AG09309 (cell line): ENCODE data around the gene SUPT20H.
"Not testable (repeated sequence)": the region's sequence is repeated elsewhere in the genome, so short reads cannot be mapped to it uniquely, and the experiment has no call there.

ENCODE experiments used
- DNase-seq: peaks from one replicate; pipeline ENCODE4 v3.0.0-alpha.2; 2010; ENCODE audit warnings: low read depth
- H3K4me3 ChIP-seq: 2 replicates; pipeline ENCODE4 v1.5.1; 2011; ENCODE audit warnings: mild to moderate bottlenecking, low read depth, low read length, moderate library complexity; ENCODE audit not compliant: control insufficient read depth
- TF ChIP-seq, protein P1 (sequence below): IDR thresholded peaks from 2 replicates; pipeline ENCODE4 v1.5.1; 2011; ENCODE audit warnings: mild to moderate bottlenecking, low read depth, low read length, inconsistent platforms; ENCODE audit not compliant: insufficient read depth, control insufficient read depth; ENCODE audit errors: missing control alignments

SUPT20H gene

DNA sequence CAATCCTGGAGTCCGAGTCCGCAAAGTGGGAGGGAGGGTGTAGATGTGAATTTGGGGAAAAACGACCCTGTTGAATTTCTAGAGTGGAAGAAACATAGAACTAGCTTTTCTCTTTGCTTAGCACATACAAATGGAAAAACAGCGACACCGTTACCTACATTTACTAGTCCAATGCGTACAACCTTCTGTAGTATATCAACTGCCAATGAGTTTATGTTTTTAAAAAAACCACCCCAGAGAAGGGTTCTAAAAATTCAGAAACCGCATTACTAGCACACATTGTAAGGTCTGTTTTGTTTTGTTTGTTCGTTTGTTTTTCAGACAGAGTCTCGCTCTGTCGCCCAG, 332 bp upstream of the SUPT20H start:
- TF ChIP-seq, protein P1, sequence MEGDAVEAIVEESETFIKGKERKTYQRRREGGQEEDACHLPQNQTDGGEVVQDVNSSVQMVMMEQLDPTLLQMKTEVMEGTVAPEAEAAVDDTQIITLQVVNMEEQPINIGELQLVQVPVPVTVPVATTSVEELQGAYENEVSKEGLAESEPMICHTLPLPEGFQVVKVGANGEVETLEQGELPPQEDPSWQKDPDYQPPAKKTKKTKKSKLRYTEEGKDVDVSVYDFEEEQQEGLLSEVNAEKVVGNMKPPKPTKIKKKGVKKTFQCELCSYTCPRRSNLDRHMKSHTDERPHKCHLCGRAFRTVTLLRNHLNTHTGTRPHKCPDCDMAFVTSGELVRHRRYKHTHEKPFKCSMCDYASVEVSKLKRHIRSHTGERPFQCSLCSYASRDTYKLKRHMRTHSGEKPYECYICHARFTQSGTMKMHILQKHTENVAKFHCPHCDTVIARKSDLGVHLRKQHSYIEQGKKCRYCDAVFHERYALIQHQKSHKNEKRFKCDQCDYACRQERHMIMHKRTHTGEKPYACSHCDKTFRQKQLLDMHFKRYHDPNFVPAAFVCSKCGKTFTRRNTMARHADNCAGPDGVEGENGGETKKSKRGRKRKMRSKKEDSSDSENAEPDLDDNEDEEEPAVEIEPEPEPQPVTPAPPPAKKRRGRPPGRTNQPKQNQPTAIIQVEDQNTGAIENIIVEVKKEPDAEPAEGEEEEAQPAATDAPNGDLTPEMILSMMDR: no peak
- peak overlapping the region; percentile 77 for H3K4me3 ChIP-seq
- no peak for DNase-seq

DNA sequence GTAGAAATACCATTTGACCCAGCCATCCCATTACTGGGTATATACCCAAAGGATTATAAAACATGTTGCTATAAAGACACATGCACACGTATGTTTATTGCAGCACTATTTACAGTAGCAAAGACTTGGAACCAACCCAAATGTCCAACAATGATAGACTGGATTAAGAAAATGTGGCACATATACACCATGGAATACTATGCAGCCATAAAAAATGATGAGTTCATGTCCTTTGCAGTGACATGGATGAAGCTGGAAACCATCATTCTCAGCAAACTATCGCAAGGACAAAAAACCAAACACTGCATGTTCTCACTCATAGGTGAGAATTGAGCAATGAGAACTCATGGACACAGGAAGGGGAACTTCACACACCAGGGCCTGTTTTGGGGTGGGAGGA, 3.3 kb downstream of the SUPT20H start:
- not testable (repeated sequence) for H3K4me3 ChIP-seq, DNase-seq

DNA sequence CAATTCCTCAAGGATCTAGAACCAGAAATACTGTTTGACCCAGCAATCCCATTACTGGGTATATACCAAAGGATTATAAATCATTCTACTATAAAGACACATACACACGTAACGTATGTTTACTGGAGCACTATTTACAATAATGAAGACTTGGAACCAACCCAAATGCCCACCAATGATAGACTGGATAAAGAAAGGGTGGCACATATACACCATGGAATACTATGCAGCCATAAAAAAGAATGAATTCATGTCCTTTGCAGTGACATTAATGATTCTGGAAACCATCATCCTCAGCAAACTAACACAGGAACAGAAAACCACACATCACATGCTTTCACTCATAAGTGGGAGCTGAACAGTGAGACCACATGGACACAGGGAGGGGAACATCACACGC, 6.4 kb downstream of the SUPT20H start:
- not testable (repeated sequence) for H3K4me3 ChIP-seq, DNase-seq

DNA sequence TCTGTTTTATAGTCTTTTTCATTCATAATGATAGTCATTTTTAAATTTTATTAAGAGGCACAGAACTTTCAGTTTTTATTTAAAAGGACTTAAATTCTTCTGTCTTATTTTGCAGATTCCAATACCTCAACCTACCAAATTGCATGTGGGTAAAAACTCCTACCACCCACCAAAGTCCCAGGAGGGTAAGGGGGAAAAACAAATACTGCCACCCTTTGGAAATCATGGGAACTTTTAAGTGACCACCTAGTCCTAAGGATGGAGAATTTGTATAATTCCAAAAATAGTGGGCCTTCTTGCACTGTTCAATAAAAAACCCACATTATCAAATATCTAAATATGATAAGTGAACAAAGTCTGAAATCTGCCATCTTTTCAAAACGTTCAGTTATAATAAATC, 9.7 kb downstream of the SUPT20H start:
- no peak for DNase-seq
- TF ChIP-seq, protein P1: no peak
- no peak overlapping the region for H3K4me3 ChIP-seq

DNA sequence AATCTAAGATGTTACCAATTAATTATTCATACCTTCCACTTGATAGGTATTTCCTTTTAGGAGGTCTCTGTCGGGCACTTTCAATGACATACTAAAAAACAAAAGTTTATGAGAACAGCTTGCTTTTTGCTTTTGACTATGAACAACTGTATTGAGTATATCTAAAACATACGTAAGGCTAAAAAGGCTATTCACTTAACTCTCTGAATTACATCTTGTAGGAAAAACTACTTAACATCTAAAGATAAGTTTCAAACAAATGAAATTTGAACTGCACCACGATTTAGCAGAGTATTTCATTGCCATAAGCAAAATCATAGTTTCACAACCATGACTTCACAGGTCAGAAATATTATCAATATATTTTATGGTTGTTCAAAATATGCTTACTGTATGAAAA, 11.6 kb downstream of the SUPT20H start:
- TF ChIP-seq, protein P1: no peak
- no peak for DNase-seq

DNA sequence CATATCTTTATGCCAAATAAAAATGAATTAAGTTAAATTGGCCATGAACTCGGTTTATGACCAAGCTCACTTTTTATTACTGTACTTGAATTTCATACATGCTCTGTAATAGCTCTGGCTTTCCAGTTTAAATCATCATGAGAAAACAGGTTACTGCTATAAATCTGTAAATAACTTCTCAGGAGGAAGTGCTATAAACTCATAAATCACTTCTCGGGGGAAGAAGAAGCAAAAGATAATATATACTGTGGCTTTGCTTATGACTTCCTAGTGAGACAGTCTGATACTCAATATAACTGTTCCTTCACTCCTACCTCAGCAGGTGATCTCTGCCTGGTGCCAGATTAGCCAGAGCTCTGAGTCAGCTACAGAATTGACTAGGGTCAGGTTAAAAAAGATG, 12.5 kb downstream of the SUPT20H start:
- no peak overlapping the region for H3K4me3 ChIP-seq
- TF ChIP-seq, protein P1: no peak
- no peak for DNase-seq

More for the DNA sequence above, 11.6 kb downstream of the SUPT20H start:
- H3K4me3 ChIP-seq: no peak overlapping the region

DNA sequence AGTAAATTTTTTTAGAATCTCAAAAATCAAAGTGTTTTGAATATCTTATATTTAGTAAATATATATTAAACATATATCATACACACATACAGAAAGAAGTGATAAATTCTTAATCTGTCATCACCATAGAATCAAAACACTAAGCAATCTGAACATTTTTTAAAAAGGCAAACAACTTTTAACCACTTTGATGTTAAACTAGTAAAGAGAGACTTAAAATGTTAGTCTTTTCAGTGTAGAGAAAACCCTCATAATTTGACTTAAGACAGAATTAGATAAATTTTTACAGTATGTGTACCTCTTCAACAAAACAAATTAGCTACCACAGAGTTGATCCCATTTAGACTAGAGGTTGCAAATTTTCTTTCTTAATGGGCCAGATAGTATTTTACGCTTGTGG, 13.4 kb downstream of the SUPT20H start:
- DNase-seq: no peak
- H3K4me3 ChIP-seq: no peak overlapping the region
- TF ChIP-seq, protein P1: no peak

DNA sequence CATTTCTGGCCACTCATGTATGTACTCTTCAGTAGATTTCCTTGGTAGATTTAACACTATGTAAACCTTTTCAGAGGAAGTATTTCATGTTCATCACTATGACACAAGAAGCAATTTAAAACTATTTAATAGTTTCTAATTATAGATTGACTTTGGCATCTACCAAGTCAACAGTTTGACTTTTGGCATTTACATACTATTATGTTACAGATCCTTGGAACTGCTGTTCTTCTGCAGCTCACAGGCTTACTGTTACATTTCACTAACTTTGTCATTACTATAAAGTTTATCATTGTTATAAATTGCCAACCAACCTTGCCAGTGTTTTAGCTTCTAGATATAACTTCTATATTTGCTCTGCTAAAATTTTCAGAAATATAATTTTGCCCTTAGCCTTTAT, 18.7 kb downstream of the SUPT20H start:
- TF ChIP-seq, protein P1: no peak
- H3K4me3 ChIP-seq: no peak overlapping the region
- no peak for DNase-seq
